GM18502 (cell line): Measurements from ENCODE around the gene LTA4H.
"Not testable (repeated sequence)": the region's sequence is repeated elsewhere in the genome, so short reads cannot be mapped to it uniquely, and the experiment has no call there.

Experiments used
- ATAC-seq: cut with Tn5 transposase; IDR thresholded peaks from one replicate; pipeline ENCODE4 v1.9.1; 2021; ENCODE audit warnings: mild to moderate bottlenecking; ENCODE audit not compliant: unreplicated experiment, poor library complexity

LTA4H gene

GRCh38 chr12:95995238-95996031, 40.0 kb downstream of the LTA4H start:
- ATAC-seq, result no peak

DNA sequence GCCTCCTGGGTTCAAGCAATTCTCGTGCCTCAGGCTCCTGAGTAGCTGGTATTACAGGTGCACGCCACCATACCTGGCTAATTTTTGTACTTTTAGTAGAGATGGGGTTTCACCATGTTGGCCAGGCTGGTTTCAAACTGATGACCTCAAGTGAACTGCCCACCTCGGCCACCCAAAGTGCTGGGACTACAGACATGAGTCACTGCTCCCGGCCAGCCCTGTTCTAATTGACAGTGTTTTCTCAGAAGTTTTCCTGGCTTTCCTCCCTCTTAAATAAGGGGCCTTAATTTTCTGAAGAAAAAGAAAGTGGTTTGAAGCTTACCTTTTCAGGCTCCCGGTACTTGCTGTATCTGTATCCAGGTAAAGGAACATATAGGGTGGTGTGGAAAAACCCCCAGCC, 40.9 kb downstream of the LTA4H start:
- no peak for ATAC-seq

DNA sequence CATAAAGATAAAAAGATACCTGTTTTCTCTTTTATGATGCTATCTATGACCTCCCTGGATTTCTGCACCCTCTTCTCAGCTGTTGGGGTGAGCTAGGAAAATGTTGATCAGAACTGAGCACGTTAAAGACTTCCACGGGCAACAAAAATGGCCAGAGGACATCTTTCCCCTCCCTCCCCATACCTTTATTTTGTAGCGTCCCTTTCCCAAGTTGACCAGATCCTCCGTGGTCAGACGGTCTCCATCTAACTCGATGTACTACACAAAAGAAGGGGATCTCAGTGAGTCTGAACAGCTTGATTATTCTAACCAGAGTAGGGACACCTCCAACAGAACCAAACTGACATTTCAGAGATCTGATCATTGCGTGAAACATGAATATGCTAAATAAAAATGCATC, 41.5 kb downstream of the LTA4H start:
- ATAC-seq, result no peak

GRCh38 chr12:95990136-95990535, 45.3 kb downstream of the LTA4H start:
- ATAC-seq, result no peak

GRCh38 chr12:95989504-95990123, 45.8 kb downstream of the LTA4H start:
- ATAC-seq, result no peak

- ATAC-seq, result no peak
These were observed 46.7 kb downstream of the LTA4H start for GRCh38 chr12:95988506-95989275.

GRCh38 chr12:95986635-95987570, 48.5 kb downstream of the LTA4H start:
- ATAC-seq, result no peak

DNA sequence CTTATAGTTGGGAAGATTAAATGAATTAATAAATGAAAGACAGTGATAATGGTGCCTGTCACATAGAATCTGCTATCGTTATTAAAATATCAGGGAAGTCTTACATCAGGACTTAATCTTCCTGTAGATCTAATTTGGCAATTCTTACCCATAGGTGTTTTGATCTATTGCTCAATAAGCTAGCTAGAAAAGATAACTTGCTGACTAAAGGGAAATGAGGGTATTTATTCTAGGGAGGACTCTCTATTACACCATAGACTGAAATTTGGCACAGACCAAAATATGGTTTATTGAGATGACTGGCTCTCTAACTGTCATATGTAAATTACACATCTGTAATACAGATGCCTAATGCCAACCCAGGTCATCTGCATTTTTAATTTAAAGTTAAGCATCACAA, 50.7 kb downstream of the LTA4H start:
- ATAC-seq, result no peak

DNA sequence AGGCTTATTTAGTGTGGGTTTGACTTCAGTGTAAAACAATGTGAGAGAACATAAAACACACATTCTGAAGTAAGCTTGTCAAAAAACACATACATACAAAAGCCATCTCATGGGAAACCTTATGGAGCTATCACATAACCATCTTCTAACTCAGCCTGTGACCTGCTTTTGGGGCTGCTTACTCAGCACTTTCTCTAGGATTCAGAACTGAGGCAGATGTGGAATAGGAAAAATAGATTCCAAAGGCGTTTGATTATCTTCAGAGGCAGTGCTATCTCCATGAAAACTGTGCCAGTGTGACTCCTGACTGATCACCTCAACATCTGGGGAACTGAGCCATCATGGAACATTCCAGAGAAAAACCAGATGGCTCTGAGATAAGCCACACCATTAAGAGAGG, 52.8 kb downstream of the LTA4H start:
- ATAC-seq, result no peak

- no peak for ATAC-seq
These were observed 55.0 kb downstream of the LTA4H start for GRCh38 chr12:95980437-95980836.

DNA sequence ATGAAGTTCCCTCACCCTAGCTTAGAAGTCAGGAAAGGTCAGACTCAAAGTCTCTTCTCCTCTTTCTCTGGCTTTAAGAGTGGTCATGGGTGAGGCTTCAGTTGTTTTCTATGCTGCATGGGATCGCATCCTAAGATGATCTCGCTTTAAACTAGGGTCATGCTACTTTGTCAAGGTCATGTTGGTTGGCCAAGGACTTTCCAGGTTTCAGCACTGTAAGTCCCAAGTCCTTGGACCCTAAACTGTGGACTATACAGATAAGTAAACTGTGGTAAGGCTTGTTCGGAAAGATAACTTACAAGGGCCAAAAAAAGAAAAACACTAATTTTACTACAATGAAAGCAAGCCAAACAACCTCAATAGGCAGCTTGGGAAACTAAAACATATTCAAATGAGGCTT, 56.6 kb downstream of the LTA4H start:
- ATAC-seq, result no peak

DNA sequence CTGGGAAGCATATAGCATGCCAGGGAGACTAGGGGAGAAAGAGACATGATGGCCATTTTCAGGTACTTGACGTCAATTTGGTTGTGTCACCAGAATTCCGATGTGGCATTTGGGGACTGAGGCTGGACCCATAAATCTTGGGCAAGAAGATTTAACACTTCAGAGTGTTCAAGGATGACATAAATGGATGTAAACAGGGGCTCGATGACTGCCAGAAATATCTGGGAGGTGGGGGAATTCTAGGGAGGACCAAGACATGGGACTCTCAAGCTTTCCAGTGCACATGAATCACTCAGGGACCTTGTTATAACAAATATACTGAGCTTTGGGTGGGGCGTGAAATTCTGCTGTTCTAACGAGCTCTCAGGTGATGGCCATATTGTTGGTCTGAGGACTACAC, 57.0 kb downstream of the LTA4H start:
- ATAC-seq, result no peak

DNA sequence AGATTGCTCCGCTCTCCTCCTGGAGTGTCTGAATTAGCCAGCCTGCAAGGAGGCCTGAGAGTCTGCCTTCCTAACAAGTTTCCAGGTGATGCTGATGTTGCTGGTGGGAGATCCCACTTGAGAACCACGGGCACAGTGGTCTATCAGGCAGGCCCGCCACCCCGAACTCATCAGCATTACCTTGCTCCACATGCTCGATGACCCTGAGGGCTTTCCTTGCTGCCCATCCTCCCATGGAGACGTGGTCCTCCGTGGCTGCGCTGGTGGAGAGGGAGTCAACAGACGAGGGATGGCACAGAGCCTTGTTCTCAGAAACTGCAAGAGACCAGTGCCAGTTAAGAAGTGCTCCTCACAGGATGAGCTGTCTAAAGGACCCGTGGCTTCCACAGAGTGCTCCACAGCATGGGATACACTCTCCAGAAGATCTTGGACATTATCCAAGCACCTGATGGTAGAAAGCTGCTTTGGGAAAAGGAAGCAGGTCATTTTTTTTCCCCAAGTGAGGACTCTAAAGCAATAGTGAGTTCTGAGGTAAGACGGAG, 57.6 kb downstream of the LTA4H start:
- ATAC-seq, result no peak

DNA sequence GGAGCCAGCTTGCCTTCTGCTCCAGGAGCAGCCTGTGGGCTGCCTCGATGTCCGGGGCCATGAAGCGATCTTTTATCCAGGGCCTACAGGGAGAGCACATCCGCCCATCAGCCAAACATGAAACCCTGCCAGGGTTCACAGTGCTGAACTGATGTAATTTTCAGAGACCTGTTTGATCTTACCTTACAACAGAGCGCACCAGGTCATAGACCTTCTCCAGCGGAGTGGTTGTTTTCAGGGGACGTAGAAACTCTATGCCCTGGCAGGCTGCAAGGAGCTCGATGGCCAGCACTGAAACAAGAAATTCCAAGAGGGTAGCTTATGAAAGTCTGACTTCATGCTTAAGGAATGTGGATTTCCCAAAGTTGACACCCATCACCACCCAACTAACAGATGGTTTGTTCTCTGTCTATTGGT, 59.0 kb downstream of the LTA4H start:
- no peak for ATAC-seq

DNA sequence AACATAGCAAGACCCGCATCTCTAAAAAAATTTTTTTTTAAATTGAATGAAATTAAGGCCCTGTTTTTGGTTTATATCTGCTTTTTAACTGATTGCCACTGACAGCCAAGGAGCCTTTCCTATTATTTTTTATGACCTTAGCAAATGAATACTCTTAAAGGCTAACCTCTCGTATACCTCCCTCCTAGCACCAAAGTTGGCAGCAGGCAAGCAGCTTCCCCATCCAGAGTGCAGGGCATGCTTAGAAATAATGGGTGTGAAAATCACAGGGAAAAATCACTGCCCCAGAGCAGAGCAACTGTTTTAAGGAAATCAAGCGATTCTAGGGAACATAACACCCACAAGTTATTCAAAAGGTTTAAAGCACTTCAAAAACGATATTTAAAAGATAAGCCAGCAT, 59.9 kb downstream of the LTA4H start:
- no peak for ATAC-seq

DNA sequence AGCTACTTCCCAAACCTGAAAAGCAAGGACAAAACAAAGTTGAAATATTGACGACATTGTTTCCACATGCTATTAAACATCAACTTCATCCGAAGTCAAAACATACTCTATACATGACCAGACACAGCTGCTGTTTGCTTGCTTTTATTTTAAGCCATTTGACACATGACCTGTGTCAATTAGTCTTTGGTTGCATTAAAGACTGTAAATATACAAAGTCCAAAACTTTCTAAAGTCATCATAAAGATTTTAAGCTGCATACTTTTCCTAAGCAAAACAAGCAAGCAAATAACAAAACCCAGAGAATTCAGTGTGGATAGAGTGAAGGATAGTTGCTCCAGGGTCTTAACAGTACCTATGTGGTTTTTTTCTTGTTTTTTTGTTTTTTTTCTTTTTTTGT, 61.0 kb downstream of the LTA4H start:
- no peak for ATAC-seq

GRCh38 chr12:95972832-95973456, 62.4 kb downstream of the LTA4H start:
- no peak for ATAC-seq

DNA sequence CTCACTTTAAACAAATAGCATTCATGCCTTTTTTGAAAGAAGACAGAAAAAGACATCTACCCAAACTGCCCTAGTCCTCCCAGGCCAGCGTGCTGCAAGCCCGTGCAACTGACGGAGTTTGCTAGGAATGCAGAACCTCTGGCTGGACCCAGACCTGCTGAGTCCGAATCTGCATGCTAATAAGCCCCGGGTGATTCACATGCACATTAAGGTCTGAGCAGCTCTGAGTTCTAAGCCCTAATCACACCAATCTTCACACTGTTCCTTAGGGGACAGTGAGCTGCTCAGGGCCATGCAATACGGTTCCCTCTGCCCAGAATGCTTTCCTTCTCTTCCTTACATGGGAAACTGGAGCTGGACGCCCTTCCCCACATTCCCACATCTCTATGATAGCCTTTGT, 64.5 kb downstream of the LTA4H start:
- no peak for ATAC-seq

- not testable (repeated sequence) for ATAC-seq
These were observed 66.3 kb downstream of the LTA4H start for GRCh38 chr12:95969116-95969515.

- ATAC-seq, result no peak
These were observed 68.1 kb downstream of the LTA4H start for GRCh38 chr12:95967301-95967700.
